ENCODE measurements around the gene PILRA. TPM values are rescaled to one million over a fixed set of nuclear protein-coding genes. Genes with fewer than 3 reads are reported as not detected.

PILRA gene
- total and polyA plus RNA-seq, 2 of the 13 experiments (the other 11 are each of a cell fraction or from before 2014, with no cell fraction given): 0.13 to 1.3 TPM

DNA sequence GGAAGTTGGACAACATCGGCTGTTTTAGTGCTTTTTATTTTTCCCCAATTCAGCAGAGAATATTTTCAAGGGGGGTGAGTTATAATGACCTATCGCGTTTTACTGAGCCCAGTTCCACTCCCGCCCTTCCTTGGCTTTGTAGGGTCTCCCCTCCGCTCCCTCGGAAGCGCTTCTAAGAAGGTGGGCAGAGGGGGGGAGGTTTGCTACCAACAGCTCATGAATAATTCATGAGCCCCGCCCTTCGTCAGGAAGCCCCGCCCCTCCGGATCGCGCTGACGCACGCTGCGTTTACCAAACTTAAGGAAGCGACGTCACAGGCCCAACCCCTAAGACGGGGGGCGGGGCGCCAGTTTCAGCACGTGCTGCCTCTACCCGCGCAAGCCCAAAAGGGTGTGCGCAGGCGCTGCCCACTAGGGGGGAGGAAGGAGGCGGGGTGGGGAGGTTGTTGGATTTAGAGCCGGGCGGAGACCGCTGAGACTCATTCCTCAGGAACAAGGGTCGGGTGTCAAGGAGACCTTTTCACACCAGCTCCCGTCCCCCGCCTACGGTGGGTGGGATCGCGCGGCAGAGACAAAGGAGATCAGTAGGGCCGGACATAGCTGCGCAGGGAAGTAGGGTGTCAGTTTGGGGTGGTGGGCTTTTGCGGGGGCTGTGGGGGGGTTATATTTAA is 55.8 kb downstream of the PILRA start (continued):
- TF ChIP-seq, protein P1, sequence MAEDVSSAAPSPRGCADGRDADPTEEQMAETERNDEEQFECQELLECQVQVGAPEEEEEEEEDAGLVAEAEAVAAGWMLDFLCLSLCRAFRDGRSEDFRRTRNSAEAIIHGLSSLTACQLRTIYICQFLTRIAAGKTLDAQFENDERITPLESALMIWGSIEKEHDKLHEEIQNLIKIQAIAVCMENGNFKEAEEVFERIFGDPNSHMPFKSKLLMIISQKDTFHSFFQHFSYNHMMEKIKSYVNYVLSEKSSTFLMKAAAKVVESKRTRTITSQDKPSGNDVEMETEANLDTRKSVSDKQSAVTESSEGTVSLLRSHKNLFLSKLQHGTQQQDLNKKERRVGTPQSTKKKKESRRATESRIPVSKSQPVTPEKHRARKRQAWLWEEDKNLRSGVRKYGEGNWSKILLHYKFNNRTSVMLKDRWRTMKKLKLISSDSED (CRISPR knock-in tag; IDR thresholded peaks at IDR 0.05): no peak
- TF ChIP-seq, protein P2, sequence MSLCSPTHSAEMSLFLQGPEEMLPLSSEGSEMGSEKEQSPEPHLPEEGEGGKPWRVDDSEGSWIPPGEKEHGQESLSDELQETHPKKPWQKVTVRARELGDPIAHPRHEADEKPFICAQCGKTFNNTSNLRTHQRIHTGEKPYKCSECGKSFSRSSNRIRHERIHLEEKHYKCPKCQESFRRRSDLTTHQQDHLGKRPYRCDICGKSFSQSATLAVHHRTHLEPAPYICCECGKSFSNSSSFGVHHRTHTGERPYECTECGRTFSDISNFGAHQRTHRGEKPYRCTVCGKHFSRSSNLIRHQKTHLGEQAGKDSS (CRISPR knock-in tag; IDR thresholded peaks at IDR 0.05; ENCODE audit: borderline replicate concordance, low read depth): no peak
- TF ChIP-seq, protein P3, sequence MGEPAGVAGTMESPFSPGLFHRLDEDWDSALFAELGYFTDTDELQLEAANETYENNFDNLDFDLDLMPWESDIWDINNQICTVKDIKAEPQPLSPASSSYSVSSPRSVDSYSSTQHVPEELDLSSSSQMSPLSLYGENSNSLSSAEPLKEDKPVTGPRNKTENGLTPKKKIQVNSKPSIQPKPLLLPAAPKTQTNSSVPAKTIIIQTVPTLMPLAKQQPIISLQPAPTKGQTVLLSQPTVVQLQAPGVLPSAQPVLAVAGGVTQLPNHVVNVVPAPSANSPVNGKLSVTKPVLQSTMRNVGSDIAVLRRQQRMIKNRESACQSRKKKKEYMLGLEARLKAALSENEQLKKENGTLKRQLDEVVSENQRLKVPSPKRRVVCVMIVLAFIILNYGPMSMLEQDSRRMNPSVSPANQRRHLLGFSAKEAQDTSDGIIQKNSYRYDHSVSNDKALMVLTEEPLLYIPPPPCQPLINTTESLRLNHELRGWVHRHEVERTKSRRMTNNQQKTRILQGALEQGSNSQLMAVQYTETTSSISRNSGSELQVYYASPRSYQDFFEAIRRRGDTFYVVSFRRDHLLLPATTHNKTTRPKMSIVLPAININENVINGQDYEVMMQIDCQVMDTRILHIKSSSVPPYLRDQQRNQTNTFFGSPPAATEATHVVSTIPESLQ (CRISPR knock-in tag; conservative IDR thresholded peaks at IDR 0.05): no peak
- no peak for TF ChIP-seq ATM (IDR thresholded peaks at IDR 0.05; ENCODE audit: borderline replicate concordance)
- no peak for TF ChIP-seq GTF3A (CRISPR knock-in tag; conservative IDR thresholded peaks at IDR 0.05)
- peak; percentile 87; the same call in 1 of the 2 replicates for TF ChIP-seq ZNF563 (CRISPR knock-in tag; IDR thresholded peaks at IDR 0.05)
- no peak for TF ChIP-seq ZNF572 (CRISPR knock-in tag; IDR thresholded peaks at IDR 0.05)
- peak; percentile 53; the same call in 1 of the 2 replicates for TF ChIP-seq GATAD1 (CRISPR knock-in tag; IDR thresholded peaks at IDR 0.05)
- no peak for TF ChIP-seq JUND (CRISPR knock-in tag; IDR thresholded peaks at IDR 0.05)
- 0 out of 2 replicates have a peak, but pooled peaks have one; percentile 6 for TF ChIP-seq PHF20 (CRISPR knock-in tag; IDR thresholded peaks at IDR 0.05)
- TF ChIP-seq RBM39 (IDR thresholded peaks at IDR 0.05; ENCODE audit: low read depth, low read length, poor library complexity, severe bottlenecking): no peak
- no peak for TF ChIP-seq TOPORS (CRISPR knock-in tag; IDR thresholded peaks at IDR 0.05)
- no peak for TF ChIP-seq NCOA5 (CRISPR knock-in tag; IDR thresholded peaks at IDR 0.05)
- TF ChIP-seq ELF3 (CRISPR knock-in tag; IDR thresholded peaks at IDR 0.05): peak; percentile 52; the same call in 1 of the 2 replicates
- TF ChIP-seq SP5 (CRISPR knock-in tag; IDR thresholded peaks at IDR 0.05; ENCODE audit: borderline replicate concordance, low read depth): peak; percentile 84
- TF ChIP-seq TEF (CRISPR knock-in tag; IDR thresholded peaks at IDR 0.05): no peak
- no peak for TF ChIP-seq ZNF468 (CRISPR knock-in tag; IDR thresholded peaks at IDR 0.05)
- TF ChIP-seq, protein P4, sequence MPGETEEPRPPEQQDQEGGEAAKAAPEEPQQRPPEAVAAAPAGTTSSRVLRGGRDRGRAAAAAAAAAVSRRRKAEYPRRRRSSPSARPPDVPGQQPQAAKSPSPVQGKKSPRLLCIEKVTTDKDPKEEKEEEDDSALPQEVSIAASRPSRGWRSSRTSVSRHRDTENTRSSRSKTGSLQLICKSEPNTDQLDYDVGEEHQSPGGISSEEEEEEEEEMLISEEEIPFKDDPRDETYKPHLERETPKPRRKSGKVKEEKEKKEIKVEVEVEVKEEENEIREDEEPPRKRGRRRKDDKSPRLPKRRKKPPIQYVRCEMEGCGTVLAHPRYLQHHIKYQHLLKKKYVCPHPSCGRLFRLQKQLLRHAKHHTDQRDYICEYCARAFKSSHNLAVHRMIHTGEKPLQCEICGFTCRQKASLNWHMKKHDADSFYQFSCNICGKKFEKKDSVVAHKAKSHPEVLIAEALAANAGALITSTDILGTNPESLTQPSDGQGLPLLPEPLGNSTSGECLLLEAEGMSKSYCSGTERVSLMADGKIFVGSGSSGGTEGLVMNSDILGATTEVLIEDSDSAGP (CRISPR knock-in tag; IDR thresholded peaks at IDR 0.05; ENCODE audit: borderline replicate concordance): no peak; the same call in none of the 2 replicates
- TF ChIP-seq FUBP1 (CRISPR knock-in tag; IDR thresholded peaks at IDR 0.05; ENCODE audit: borderline replicate concordance): no peak
- no peak for TF ChIP-seq ATRX (CRISPR knock-in tag; IDR thresholded peaks at IDR 0.05; ENCODE audit: borderline replicate concordance)
- TF ChIP-seq POGZ (CRISPR knock-in tag; IDR thresholded peaks at IDR 0.05): no peak
- TF ChIP-seq KLF6 (CRISPR knock-in tag; IDR thresholded peaks at IDR 0.05): no peak

All from HepG2 (cell line).